GM15510 (cell line): ENCODE measurements around the gene DNAJB12.

Experiments
- POLR2A ChIP-seq: IDR thresholded peaks from 3 replicates; pipeline ENCODE4 v1.6.1; 2011; ENCODE audit warnings: borderline replicate concordance; ENCODE audit not compliant: insufficient read length; ENCODE audit errors: extremely low read depth

Gene DNAJB12

GRCh38 chr10:72315054-72315453 lies 39.7 kb downstream of the DNAJB12 start:
- TF ChIP-seq POLR2A = no peak

GRCh38 chr10:72314263-72314662 lies 40.5 kb downstream of the DNAJB12 start:
- TF ChIP-seq POLR2A = no peak

GRCh38 chr10:72312865-72313391 lies 41.8 kb downstream of the DNAJB12 start:
- no peak for TF ChIP-seq POLR2A

- no peak for TF ChIP-seq POLR2A
Observed at GRCh38 chr10:72311667-72312066, 43.1 kb downstream of the DNAJB12 start.

GRCh38 chr10:72310636-72311035 lies 44.1 kb downstream of the DNAJB12 start:
- TF ChIP-seq POLR2A = no peak

GRCh38 chr10:72310241-72310633 lies 44.5 kb downstream of the DNAJB12 start:
- no peak for TF ChIP-seq POLR2A

GRCh38 chr10:72309290-72310240 lies 45.2 kb downstream of the DNAJB12 start:
- TF ChIP-seq POLR2A = no peak

GRCh38 chr10:72308320-72308987 lies 46.3 kb downstream of the DNAJB12 start:
- no peak for TF ChIP-seq POLR2A

- TF ChIP-seq POLR2A = no peak
Observed at GRCh38 chr10:72306215-72306760, 48.4 kb downstream of the DNAJB12 start.

- TF ChIP-seq POLR2A = no peak
Observed at GRCh38 chr10:72303424-72304128, 51.1 kb downstream of the DNAJB12 start.

GRCh38 chr10:72298592-72299519 lies 55.9 kb downstream of the DNAJB12 start:
- TF ChIP-seq POLR2A = no peak

- peak; percentile 89 for TF ChIP-seq POLR2A
Observed at GRCh38 chr10:72297805-72298591, 56.7 kb downstream of the DNAJB12 start.

- peak; percentile 52 for TF ChIP-seq POLR2A
Observed at GRCh38 chr10:72297281-72297804, 57.4 kb downstream of the DNAJB12 start.

- TF ChIP-seq POLR2A = peak; percentile 69
Observed at GRCh38 chr10:72296829-72297280, 57.9 kb downstream of the DNAJB12 start.
